Stimulated activated CD4-positive, alpha-beta T cell treated with anti-CD3 and anti-CD28 coated beads, Interleukin-2, amount 100 ng/mL, for 24 hours (primary cell): ENCODE results near the gene WFIKKN1.
"Not testable (repeated sequence)": the region's sequence is repeated elsewhere in the genome, so short reads cannot be mapped to it uniquely, and the experiment has no call there.

Source experiments
- DNase-seq, 2 donors: peaks; one replicate each; pipeline ENCODE4 v3.0.0-alpha.2; 2020

The WFIKKN1 gene

DNA sequence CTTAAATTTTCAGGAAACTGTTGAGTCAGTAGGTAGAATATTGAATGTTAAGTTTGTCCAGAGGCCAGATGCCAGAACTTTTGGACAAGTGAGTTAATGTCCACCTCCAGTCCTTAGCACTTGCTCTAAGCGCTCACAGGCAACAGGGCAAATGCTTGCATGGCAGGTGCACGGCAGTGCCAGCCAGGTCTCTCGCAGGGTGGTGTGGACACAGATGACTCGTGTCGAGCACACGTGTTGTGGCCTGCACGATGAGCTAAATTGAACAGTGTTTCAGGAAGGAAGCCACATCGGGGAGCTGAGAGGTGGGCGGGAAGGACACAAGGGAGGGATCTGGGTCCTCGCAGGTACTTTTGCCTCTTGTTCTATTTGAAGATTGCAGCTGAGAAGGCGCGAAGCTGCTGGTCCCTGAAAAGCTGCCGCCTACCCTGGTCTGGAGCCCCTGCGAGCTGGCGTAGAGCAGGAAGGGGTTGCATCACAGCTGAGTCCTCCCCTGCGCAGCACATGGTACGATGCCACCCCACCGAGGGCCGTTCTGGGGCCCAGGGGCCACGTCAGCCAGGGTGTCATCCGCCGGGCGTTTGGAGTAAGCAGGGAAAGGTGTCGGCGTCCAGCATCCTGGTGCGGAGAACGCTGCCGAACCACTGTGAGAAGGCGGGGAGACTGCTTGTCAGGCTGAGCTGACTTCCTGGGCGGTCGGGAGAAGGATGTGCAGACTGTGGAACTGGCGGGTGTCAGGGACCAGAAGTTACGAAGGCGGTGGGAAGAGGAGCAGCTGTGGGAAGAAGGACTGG is 34.6 kb upstream of the WFIKKN1 start:
- no peak for DNase-seq

DNA sequence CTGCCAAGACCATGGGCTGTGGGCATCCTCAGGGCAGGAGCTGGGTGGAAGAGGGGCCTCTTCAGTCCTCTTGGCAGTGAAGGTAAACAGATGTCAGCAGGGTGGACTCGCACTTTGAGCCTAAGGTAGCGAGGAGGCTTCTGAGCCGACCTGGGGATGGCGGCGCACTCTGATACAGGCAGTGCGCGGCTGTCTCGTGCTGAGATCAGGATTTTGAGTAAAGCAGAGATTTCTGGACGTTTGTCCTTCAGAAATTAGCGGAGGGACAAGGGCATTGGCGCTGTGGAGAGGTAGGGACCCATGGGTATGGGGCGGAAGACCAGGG is 34.1 kb upstream of the WFIKKN1 start:
- DNase-seq = no peak

DNA sequence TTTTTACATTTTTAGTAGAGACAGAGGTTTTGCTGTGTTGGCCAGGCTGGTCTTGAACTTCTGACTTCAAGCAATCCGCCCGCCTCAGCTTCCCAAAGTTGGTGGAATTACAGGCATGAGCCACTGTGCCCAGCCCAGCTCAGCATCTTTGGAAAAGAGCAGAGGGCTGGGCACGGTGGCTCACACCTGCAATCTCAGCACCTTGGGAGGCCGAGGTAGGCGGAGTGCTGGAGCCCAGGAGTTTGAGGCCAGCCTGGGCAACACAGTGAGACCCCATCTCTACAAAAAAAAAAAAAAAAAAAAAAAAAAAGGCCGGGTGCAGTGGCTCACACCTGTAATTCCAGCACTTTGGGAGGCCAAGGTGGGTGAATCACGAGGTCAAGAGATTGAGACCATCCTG is 33.1 kb upstream of the WFIKKN1 start:
- not testable (repeated sequence) for DNase-seq

DNA sequence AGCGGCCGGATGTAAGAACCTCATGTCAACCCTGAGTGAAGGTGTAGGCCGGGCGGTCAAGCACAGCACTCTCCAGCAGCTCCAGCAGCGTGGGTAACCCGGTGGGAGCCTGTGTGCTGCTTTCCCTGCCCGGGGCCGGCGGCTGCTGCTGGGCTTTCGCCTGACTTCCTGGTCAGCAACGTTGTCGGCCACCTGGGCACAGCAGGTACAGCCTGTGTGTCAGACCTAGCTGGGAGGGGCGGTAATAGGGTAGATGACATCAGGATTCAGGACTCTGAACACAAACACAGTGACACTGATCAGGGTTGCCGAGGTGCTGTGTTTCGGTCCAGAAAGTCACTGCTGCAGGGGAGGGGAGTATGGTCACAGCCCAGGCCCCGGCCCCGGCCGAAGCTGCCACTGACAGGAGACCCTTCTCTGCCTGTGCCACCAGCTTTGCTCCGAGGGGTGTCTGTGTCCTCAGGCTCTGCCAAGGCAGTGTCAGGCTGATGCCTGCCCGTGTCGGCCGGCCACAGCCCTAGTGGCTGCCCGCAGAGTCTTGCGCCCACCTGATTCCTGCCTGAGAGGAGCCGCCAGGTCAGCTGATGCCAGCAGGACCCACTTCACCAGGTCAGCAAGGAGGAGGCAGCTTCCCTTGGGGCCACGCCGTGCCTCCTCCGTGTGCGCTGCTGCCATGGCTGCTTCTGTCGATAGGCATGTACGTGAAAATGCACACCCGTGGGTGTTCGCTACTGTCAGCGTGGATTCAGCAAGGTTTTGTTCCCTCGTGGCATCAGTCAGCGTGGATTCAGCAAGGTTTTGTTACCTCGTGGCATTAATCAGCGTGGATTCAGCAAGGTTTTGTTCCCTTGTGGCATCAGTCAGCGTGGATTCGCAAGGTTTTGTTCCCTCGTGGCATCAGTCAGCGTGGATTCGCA is 31.7 kb upstream of the WFIKKN1 start:
- DNase-seq = no peak

DNA sequence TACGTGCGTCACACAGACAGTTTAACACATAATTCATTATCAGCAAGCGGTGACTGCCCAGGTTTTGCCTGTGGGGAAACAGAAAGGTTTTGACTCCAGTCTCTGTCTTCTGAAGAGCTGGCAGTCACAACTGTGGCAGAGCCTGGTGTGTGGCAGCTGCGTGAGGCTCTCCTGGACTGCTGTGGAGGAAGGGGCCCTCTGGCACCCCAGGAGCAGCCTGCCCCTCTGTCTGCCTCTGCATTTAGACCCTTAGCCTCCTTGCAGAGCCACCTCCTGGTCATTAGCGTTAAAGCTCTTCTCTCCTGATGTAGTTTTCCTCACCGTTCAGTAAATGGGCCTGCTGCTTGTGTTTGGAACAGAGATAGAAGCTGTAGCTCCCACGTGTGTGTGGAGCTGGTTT is 30.0 kb upstream of the WFIKKN1 start:
- DNase-seq = no peak

DNA sequence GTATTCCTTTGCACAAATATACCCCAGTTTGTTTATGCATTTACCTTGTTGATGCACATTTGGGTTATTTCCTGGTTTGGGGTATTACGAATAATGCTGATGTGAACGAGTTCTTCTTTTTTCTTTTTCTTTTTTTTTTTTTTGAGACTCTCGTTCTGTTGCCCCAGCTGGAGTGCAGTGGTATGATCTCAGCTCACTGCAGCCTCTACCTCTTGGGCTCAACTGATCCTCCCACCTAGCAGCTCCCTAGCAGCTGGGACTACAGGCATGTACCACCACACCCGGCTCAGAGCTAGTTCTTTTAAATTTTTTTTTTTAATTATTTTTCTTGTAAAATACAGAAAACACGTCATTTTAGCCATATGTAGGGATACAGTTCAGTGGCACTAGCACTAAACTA is 26.9 kb upstream of the WFIKKN1 start:
- no peak for DNase-seq

DNA sequence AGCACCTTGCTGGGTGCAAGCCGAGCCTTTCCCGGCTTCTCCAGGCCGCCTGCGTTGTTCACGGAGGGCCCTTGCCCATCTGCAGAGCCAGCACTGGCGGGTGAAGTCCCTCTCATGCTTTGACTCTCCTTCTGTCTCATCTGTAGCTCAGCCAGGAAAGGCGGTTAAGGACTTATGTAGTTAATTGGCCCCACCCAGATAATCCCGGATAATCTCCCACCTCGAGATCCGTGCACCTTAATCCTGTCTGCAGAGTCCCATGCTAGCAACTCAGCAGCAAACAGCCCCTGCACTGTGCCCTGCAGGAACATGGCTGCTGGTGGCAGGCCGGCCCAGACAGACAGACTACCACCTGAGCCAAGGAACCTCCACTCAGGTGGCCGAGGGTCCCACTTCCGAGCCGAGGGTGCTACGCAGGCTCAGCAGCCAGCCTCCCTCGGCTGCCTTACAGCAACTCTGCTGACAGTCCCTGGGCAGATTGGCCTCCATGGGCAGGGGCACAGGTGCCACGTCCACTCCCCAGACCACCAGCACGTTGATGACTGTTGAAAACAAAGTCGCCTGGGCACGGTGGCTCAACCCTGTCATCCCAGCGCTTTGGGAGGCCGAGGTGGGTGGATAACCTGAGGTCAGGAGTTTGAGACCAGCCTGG is 24.0 kb upstream of the WFIKKN1 start:
- DNase-seq = no peak

DNA sequence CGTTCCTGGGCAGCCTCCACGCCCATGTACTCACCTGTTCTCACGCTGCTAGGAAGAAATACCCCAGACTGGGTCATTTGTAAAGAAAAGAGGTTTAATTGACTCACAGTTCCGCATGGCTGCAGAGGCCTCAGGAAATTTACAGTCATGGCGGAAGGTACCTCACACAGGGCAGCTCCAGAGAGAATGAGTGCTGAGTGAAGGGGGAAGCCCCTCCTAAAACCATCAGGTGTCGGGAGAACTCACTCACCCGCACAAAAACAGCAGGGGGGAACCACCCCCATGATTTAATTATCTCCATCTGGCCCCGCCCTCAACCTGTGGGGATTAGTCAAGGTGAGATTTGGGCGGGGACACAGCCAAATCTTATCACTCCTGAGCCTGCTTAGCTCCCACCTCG is 22.8 kb upstream of the WFIKKN1 start:
- peak; percentile 31 to 65 for DNase-seq

DNA sequence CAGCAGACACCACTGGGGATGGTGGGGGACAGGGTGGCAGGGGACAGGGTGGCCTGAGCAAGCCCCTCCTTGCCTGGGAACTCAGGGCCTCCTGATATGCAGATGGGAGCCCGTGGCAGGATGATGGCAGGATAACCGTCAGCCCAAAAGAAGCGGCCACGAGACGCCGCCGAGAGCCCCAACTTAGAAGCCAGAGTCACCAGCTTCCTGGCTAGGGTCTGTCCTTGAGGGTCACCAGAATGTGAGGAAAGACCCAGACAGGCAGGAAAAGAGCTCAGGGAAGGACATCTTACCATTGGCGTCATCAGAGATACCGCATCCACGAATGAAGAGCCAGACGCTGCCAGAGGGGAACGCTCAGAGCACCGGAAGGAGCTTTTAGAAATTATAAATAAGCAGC is 21.5 kb upstream of the WFIKKN1 start:
- DNase-seq = no peak

DNA sequence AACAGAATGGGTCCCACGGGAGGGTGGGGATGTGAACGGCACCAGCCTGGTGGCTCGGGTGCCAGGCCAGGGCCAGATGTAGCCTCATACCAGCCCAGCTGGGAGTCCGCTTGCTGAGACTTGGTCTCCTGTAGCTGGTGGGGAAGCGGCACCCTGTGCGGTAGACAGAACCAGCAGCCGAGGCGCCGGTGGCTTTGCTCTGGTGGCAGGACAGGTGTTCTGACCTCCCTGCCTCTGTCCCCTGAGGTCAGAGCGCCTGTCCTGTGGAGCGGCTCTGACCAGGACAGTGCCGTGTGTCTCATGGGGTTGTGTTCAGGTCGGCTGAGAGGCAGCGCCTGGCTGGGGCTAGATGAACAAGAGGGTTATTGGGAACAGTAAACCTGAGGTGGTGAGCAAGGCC is 20.8 kb upstream of the WFIKKN1 start:
- DNase-seq = no peak

DNA sequence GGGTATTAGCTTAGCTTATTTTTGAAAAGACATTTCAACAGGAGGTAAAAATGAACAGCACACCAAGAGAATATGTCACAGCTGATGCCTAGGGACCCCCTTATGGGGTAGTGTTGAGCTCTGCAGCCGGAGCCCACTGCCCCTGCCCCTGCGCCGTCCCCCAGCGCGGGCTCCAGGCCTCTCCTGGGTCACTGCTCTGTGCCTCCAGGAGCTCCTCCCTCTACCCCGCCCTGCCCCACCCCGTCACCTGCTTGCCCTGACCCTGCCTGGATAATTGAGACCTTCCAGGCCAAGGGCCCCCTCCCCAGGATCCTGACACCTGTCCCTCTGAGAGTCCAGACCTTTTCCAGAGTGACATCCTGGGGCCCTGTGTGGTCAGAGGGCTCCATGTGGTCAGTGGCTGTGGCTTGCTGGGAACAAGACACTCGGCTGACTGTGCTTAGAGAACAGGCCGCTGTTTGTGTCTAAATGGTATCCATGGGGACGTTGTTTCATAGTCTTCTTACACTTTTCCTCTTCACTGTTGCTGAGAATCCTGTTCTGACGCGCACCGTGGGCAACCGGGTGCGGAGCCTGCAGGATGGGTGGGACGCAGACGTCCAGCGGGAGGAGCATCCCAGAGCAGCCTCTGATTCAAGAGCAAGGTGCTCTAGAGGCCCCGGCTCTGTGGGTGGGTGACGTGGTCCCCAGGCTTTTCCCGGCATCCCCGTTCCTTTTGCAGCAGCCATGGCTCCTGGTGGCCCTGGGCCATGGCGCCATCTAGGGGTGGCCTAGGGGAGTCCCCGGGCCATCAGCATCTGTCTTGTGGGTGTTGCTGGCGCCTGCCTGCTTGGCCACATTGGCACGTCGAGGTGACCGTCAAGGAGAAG is 20.0 kb upstream of the WFIKKN1 start:
- DNase-seq = peak; percentile 73 to 74

DNA sequence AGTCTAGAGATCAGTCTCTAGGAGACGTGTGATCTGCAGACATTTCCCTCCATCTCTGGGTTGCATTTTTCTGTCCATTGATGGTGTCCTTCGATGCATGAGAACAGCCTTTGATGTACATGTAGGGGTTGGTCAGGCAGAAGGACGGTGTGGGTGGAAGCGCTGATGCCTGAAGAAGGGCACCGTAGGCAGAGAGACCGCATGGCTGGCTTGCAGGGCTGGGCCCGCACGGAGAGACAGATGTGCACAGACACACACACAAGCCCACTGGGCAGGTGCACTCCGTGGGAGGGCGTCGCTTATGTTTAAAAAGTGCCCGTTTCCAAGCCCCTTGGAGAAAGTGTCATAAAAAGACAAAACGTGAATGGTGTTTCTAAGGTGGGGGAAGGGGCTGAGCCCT is 15.7 kb upstream of the WFIKKN1 start:
- DNase-seq = no peak

DNA sequence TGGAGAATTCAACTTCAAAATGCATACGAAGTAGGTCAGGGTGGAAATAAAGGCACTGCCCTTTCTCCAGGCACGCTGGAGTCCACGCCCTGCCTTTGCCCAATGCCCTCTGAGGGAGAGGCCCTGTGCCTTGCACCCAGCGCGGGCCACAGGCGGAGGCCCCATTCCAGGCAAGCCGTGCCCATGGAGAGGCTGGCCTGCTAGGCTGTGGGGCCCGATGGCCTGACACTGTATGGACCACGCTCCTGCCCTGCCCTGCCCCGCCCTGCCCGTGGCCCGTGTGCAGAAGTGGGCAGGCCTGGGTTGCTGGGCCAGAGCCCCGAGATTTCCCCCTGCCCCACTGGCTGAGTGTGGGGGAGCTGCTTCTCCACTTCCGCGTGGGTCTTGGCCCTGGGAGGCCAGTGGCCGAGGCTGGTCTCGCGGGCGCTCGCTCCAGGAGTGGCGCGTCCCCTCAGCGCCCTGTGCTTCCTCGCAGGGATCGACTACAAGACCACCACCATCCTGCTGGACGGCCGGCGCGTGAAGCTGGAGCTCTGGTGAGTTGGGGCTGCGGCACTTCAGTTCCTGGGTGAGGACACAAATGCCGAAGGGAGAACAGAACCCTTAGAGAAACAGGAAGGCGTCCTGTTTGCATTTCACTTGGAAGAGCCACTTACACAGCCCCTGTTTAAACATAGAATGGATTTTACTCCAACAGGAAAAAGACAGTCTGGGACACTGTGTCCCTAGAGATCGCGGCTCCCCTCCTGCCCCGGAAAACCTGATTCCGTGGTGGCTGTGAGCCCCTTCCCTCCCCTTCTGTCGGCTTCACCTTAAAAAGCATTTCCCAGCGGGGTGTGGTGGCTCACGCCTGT is 13.8 kb upstream of the WFIKKN1 start:
- DNase-seq = no peak

DNA sequence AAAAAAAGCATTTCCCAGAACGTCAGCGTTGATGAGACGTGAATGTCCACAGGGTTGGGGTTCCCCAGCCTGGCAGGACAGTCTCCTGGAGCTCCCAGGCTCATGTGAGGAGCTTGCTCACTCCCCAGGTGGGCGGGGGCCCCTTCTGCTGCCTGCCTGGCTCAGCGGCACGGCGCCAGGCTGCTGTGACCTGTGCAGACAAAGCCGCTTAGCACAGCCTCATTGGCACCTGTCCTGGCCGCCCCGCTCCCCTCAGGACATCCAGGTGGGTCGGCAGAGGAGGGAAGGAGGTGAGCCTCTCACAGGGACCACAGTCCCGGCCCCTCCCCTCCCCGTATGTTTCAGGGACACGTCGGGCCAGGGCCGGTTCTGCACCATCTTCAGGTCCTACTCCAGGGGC is 12.9 kb upstream of the WFIKKN1 start:
- DNase-seq = no peak

DNA sequence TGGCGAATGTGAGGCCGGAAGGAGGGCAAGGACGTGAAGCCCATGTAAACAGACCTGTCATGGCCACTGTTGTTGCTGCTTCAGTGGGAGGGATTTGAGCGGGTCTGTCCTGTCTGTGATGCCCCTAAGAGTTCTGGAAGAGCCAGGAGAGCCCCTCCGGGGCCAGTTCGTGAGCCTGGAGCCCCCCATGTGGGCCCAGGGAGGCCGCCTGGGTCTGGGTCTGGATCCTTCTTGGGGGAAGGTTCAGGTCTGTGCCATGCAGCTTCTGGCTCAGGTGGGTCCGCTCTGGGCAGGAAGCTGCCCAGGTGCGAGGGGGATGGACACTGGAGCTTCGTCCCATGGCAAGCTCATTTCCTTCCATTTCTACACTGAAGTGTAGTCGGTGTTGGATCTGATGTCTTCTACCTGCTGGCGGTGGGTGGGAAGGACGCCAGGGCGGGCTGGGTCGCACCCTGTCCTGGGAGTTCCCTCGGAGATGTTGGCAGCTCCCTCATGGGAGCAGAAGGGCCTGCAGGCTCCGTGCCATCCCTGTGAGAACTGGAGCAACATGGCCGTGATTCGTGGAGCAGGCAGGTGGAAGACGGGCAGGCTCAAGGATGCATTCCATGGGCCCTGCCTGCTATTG is 11.2 kb upstream of the WFIKKN1 start:
- DNase-seq = no peak

DNA sequence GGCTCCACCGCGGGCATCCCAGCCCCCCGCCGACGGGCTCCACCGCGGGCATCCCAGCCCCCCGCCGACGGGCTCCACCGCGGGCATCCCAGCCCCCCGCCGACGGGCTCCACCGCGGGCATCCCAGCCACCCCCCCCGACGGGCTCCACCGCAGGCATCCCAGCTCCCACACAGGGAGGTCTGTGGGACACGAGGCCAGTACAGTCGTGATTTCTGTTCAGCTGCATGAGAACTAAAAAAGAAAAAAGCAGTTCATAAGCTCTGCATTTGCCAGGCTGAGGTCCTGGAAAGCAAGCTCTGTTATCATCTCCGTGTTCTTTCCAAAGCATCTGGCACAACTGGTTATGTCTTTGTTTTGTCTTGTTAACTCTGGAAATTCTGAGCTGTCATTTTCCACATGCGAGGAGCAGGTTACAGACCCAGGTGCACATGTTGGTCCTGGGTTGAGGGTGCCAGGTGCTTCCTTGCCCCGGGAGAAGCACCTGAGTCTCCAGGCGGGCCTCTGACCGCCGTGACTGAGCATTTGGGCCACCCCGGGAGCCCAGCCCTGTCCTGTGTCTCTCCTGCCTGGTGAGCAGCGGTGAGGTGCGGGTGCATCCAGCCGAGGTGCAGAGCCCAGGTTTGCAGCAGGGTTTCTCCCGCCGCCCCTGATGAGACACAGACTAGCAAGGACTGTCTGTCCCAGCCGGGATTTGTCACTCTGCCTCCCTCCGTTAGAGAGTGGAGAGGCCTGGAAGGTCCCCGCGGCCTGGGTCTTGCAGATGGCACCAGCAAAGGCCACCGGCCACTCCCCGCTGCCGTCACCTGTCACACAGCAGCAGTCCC is 9.9 kb upstream of the WFIKKN1 start:
- DNase-seq = no peak

DNA sequence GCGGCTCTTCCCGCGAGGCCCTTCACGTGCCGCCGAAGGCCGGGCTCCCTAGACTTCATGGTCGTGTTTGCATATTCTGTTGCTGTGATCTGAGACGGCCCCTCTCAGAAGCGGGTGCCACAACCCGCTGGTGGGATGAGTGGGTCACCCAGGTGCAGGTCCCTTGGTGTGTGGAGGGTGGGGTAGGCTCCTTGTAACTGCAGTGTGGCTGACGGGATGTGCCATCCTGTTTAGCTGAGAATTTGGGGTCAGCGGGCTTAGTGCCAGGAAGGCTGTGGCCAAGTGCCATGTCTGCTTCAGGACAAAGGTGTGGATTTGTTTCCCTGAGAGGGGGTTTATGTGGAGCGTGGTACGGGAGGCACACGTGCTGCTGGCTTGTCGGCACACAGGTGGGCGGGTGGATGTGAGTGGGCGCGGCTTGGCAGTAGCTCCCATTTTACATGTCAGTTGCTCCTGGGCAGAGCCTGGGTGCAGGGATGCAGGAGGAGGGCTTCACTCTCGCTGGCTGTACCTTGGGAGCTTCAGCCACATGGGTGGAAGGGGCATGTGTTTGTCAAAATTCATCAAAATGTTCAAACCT is 9.2 kb upstream of the WFIKKN1 start:
- no peak for DNase-seq

DNA sequence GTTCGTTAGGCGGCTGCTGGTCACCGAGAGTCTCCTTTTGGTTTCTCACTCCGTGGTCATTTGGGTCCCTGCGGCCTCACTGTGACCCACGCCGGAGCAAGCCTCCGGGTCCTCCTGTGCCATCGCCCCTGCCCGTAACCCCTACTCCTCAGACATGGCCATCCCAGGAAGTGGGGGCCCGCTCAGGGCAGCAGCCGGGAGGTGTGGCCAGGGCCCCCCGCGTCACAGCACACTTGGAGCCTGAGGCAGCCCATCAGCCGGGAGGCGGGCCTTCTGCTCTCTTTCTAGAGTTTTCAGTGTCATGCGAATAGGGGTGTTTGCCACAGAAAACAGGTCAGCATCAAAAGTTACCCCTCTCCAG is 7.9 kb upstream of the WFIKKN1 start:
- no peak for DNase-seq

DNA sequence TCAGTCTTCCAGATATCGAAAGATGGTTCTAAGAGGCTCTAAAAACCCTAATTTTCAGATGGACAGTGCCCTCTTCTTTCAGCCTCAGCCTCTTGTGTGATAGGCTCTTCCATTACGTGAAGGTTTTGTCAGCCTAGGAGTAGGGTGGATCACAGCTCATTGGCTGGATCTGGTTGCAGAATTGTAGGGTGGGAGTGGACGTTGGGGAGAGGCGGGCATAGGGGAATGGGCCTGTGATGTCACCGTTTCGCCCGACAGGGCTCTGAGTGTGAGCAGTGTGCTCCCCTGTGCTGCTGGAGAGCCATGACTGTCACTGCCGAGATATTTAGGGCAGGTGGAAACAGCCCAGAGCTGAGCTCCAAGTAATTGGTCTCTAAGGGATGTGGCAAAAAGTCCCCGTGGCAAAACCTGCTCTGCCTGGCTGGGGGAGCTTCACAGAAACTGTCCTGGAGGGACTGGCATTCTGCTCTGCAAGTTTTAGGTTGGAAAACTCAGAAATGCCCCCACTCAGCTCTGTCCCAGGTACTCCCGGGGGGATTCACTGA is 6.2 kb upstream of the WFIKKN1 start:
- no peak for DNase-seq
